Hair follicular keratinocyte (primary cell): Measurements from ENCODE around the gene MOCS2. TPM values are rescaled to one million over a fixed set of nuclear protein-coding genes. Genes with fewer than 3 reads are reported as not detected.

ENCODE experiments used
- total RNA-seq: library from RNA; depleted of rRNA; stranded (reverse); fragments of >200 nt; gene quantifications from 2 replicates; pipeline ENCODE4 v1.2.3, GENCODE V29; 2015

The MOCS2 gene, protein sequence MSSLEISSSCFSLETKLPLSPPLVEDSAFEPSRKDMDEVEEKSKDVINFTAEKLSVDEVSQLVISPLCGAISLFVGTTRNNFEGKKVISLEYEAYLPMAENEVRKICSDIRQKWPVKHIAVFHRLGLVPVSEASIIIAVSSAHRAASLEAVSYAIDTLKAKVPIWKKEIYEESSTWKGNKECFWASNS
- total RNA-seq = 57.0 and 58.6 TPM in 2 replicates

DNA sequence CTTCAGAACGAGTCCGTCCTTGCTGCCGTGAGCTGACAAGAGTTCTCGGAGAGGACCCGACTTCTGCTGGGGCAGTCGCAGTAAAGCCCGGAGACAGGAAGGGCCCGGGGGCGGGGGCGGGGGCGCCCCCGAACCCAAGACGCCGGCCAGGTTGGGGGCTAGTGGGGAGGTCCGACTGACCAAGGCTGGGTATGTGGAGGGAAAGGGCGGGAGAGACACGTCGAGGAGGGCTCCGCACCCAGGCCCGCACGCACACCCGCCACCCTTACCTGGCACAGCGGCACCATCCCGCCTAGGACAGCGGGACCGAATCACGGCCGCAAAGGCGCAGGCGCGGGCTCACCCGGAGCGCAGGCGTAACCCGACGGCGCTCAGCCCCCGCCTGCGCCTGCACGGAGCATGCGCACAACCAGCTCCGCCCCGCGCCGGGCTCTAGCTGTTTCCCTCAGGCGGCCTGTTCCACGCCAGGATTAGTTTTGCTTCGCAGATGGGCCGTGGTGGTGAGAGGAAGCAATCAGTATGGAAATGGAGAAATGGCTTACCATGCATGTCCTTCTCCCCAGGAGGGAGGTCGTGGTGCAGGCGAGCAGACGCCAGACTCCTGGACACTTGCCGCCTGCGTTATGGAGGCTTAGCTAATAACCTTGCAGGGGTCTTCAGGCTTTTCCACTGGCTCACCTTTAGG lies at the start of gene MOCS2:
Gene MOCS2, minus strand, starts transcription at position 315 of the 685 bp plus-strand sequence. CDS start 2,583 bp downstream, outside the sequence.

Other genes starting within 250 kb of the MOCS2 start
- gene ITGA2, start 120.4 kb downstream of the MOCS2 start, total RNA-seq = 27.3 and 52.1 TPM in 2 replicates